NCI-H82 treated with DMSO at 0.1 percent for 48 hours (cell line): ENCODE results near the gene INTS3.
A peak's percentile ranks its signal among the peaks of the same experiment; 100 is the strongest.
"Not testable (repeated sequence)": the region's sequence is repeated elsewhere in the genome, so short reads cannot be mapped to it uniquely, and the experiment has no call there.

ENCODE experiments used
- DNase-seq: peaks from one replicate; lab custom pipeline; 2025; ENCODE audit not compliant: unreplicated experiment; lab: John Stamatoyannopoulos, UW

The INTS3 gene

DNA sequence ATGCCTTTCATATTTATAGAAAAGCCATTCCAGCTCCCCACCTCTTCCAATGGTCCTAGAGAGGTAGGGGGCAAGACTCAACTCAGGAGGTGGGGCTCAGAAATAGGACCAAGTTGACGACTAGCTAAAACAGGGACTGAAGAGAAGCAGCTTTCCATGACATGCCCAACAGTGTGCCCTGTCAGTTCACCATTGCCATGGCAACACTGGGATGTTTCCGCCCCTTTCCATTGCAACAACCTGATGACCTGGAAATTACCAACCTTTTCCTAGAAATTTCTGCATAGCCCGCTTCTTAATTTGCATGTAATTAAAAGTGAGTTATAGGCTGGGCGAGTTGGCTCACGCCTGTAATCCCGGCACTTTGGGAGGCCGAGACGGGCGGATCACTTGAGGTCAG is 22.4 kb upstream of the INTS3 start:
- DNase-seq: no peak

DNA sequence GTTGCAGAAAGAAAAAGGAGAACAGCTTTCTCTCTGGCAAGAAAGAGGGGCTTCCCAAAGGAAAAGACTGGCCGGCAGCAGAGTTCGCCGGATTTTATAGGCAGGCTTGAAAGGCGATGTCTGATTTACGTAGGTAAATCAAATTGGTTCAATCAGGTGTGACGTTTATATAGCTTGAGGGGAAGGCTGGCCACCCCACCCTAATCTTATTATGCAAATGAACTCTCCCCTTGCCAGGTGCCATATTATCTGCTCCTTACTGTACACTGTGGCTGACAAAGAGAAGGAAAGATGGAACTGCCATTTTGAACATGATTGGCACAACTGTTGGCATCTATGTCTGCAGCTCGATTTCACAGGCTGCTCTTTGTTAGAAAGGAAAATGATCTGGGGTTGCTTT is 16.8 kb upstream of the INTS3 start:
- DNase-seq: peak; percentile 68

DNA sequence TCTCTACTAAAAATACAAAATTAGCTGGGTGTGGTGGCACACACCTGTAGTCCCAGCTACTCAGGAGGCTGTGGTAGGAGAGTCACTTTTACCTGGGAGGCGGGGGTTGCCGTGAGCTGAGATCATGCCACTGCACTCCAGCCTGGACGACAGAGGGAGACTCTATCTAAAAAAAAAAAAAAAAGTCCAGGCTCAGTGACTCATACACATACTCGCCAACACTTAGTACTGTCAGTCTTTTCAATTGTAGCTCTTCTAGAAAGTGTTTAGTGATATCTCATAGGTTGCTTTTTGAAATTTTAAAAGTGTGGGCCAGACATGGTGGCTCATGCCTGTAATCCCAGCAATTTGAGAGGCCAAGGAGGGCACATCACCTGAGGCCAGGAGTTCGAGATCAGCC is 11.6 kb upstream of the INTS3 start:
- DNase-seq: not testable (repeated sequence)

DNA sequence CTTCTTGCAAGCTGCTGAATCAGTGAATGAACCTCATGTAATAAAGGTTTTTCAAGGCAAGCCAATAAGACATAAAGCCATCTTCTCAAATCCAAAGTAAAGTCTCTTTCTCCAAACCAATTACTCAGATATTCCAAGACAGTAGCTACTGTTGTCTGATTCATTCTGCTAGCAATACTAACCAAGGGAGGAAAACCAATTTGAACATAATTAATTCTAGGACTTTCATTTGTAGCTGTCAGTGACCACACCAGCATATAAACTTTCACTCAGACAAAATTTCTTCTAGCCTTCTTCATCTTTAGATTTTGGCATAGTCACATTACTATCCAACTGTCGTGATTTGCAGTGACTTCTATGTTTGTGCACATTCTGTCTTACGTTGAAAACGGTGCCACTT is 10.5 kb upstream of the INTS3 start:
- no peak for DNase-seq

DNA sequence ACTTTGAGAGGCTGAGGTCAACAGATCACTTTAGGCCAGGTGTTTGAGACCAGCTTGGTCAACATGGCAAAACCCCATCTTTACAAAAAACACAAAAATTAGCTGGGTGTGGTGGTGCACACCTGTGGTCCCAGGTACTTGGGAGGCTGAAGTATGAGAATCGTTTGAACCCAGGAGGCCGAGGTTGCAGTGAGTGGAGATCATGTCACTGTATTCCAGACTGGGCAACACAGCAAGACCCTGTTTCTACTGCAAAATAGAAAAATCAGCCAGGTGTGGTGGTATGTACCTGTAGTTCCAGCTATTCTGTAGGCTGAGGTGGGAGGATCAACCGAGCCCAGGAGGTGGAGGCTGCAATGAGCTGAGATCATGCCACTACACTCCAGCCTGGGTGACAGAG is 4.2 kb upstream of the INTS3 start:
- no peak for DNase-seq

DNA sequence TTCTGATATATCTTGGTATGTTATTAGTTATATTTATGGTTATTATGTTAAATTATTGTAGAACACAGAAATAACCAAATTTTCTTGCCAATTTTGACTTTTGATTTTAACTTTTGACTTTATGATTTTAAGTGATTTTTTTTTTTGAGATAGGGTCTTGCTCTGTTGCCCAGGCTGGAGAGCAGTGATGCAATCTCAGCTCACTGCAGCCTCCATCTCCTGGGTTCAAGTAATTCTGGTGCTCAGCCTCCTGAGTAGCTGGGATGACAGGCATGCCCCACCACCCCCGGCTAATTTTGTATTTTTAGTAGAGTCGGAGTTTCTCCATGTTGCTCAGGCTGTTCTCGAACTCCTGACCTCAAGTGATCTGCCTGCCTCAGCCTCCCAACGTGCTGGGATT is 3.2 kb upstream of the INTS3 start:
- DNase-seq: not testable (repeated sequence)

DNA sequence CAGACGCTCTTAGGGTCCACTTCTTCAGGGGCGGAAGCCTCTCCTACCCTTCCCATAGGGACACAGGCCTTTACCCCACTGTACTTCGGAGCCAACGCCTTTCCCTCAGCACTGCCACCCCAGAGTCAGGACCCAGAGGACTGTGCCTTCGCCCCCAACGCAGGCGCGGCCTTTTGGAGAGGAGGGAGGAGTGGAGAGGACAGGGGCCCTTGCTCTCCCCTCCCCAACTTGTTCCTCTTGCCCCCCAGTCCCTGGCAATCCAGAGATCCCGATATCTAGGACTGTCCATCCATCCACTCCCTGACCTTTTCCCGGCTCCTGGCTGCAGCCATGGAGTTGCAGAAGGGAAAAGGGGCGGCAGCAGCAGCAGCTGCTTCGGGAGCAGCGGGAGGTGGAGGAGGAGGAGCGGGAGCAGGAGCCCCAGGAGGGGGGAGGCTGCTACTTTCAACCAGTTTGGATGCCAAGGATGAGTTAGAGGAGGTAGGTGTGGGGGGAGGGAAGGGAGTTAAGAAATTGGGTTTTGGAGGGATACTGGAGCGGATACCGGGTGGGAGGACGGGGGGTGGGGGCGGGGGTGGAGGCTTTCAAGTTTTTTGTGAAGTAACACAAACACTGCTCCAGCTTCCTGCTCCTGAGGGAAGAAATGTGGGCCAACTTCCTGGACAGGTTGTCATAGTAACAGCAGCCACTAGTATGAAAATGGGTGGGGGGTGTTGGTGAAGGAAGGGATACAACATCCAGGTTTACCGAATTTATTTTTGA is 636 bp downstream of the INTS3 start:
- no peak for DNase-seq

DNA sequence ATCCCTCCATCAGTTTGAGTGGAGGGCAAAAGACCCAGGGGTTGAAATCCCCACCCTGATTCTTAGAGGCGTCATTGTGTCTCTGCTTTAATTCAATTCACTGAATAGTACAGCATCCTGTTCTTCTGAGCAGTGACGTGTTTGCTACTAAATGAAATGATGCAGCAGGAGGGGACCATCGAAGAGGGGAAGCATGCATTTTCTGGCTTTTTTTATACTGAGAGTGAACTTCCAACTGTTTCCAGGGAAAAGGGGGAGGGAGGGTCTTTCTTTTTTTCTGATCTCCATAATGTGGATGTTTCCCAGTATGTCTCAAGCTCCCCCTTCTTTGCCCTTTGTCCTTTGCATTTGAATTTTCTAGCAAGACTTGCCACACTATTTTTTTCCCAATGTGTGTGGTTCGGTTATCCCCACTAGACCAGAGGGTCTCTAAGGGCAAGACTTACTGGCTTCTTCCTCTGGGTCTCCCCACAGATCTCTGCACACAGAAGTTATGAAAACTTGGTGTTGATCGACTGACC is 2.7 kb downstream of the INTS3 start:
- no peak for DNase-seq

DNA sequence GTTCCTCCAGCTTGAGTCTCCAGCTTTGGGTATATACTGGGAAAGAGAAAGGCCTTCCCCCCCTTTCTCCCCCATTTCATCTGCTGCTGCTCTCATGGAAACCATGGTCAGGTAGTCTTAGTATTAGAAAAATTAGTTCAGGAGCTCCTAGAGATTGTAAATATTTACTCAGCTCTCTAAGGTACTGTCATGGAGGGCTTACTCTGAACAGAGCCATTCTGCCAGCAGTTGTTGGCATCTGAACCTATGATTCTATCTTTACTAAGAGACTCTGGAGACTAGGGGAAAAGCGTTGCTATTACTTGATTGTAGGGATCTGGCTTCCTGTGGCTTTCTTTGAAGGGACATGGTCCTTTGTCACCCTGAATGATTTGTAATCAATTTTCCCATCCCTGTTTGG is 6.1 kb downstream of the INTS3 start:
- DNase-seq: no peak

DNA sequence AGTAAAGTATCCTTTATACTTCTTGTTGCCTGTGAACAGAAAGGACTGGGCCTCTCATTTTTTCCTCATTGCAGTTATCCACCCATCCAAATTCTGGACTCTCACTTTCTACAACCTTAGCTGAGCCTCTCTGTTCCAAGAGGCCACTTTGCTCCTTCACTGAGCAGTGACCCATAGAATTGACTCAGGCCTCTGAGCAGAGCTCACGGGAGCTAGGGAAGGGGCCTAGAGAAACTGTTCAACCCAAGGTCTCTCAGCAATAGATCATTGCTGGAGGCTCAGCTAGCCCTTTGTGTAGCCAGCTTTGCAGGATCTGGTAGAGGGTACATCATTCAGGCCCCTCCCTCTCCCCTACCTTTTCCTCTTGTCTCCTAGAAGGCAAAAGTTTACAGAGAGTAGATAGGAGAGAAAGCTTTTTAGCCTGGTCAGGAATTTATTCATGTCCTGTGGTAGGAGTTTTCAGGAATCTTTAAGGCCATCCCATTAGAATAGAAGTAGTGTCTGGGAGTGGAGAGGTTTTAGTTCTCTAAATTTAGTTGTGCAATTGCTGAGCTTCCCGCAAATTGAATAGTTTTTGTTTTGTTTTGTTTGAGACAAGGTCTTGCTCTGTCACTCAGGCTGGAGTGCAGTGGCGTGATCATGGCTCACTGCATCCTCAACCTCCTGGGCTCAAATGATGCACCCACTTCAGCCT is 6.7 kb downstream of the INTS3 start:
- no peak for DNase-seq

DNA sequence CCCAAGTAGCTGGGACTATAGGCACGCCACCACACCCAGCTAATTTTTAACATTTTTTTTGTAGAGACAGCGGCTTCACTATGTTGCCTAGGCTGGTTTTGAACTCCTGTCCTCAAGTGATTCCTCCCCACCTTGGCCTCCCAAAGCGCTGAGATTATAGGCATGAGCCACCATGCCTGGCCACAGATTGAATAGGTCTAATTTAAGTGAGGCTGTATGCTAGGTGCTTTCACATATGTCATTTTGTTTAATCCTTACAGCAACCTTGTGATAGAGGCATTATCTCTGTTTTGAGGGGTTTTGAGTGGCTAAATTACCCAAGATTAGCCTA is 7.2 kb downstream of the INTS3 start:
- DNase-seq: no peak

DNA sequence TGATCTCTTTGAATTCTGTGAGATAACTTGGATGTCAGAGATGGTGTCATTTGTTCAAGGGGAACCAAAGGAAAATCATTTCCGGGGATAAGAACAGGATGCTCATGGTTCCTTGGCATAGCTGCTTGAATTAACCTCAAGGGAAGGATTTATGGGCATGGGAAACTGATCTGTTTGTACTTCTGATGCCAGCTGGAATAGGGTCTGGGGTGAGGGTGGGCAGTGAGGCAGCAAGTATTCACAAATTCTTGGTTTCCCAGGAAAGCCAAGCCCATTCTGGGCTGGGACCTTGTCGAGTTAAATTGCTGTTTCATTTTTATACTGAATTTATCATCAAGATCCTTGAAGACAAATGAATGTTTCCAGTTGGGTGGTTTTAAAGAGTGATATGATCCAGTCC is 14.1 kb downstream of the INTS3 start:
- DNase-seq: no peak

DNA sequence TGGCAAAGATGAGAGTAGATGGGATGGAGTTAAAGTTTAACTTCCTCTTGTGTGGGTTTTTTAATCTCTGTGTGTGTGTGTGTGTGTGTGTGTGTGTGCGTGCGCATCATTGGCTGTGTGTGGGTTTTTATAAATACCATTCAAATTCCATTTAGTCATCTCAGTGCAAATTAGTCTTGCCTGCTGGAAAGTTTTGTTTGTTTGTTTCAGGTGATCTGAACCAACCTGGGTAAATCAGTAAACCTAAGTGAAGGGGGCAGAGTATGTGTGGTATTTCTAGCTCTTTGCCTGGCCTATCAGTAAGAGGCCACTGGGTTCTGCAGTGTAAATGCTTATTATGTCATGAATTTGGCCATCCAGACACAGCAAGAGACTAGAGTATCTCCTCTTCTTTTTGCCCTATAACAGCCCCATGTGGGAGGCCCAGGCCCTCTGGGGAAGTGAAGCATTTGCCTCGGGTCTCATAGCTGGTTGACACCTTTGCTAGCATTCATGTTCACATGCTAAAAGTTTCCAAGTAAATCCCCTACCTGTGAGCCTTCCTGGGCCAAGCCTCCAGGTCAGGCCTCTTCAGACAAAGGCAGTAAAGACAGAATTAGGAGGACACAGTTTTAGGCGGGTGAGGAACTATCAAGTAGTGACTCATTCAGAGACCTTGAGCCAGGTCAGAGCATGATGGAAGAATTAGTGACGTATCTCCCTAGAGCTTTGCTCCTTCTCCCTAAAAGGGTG is 14.7 kb downstream of the INTS3 start:
- no peak for DNase-seq

DNA sequence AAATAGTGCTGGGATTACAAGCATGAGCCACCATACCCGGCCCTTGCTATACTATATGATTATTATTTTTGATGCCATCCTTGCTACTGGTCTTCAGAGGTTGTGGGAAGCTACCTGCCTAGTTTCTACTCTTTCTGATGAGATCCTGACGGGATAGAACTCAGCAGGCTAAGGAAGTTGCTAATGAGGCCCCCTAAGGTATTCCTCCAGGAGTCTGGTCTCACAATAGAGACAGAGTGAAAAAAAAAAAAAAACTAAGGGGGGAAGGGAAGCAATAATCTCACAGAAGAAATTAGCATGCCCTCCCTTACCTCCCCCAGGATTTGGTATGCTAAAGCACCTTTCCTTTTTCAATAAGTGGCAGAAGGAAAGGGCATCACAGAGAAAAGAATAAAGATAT is 17.6 kb downstream of the INTS3 start:
- DNase-seq: no peak

DNA sequence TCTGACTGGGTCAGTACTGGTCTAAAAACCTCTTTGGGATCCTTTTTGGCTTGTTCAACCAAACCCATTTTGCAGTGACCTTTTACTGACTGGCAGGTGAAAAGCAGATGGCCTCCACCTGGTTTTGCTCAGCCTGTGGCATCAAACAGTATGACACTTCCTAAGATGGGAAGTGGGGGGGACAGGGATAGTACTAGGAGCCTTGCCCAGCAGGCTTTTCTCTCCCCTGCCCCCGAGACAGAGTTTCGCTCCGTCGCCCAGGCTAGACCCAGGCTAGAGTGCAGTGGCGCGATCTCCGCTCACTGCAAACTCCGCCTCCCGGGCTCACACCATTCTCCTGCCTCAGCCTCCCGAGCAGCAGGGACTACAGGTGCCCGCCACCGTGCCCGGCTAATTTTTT is 18.3 kb downstream of the INTS3 start:
- no peak for DNase-seq

DNA sequence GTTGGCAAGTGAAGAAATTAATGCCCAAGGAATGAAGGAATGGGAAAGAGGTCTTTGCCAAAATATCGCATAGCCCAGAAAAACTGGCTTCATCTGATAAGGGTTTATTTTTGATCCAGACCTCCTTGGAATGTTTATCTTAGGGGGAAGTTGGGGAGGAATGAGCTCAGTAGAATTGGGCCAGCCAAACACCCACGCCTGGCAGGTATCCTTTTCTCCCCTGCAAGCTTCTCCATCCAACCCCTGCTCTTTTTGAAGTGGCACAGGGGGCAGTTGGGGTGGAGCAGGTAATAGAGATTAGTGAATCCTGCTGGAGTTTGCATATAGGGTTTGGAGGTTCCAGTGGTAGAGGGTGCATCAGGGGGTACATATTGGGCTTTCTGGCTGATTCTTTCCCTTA is 21.1 kb downstream of the INTS3 start:
- no peak for DNase-seq

DNA sequence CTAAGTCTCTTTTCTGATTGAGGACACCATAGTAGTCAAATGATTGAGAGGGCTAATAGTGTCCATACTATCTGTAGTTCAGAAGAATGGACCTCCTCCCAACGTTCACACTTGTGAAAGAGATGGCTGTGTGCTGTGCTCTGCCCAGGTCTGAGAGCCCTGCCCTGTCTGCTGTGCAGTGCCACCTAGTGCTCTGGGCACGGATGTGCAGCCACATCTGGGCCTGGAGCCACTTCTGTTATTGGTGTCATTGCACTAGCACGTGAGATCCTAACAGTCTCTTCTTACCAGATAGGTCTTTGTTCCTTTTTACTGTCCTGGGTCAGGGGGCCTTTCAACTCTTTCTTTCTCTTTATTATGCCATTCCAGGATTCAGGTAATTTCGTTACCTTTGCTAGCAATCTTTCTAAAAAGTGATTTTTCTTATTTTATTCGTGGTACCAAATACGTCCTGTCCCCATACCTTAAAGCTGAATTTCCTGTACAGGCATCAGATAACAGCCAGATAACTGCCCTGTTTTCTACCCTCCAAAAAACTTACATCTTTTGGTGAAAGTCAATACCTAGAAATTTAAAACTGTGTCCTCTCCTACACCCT is 21.7 kb downstream of the INTS3 start:
- DNase-seq: peak; percentile 48

DNA sequence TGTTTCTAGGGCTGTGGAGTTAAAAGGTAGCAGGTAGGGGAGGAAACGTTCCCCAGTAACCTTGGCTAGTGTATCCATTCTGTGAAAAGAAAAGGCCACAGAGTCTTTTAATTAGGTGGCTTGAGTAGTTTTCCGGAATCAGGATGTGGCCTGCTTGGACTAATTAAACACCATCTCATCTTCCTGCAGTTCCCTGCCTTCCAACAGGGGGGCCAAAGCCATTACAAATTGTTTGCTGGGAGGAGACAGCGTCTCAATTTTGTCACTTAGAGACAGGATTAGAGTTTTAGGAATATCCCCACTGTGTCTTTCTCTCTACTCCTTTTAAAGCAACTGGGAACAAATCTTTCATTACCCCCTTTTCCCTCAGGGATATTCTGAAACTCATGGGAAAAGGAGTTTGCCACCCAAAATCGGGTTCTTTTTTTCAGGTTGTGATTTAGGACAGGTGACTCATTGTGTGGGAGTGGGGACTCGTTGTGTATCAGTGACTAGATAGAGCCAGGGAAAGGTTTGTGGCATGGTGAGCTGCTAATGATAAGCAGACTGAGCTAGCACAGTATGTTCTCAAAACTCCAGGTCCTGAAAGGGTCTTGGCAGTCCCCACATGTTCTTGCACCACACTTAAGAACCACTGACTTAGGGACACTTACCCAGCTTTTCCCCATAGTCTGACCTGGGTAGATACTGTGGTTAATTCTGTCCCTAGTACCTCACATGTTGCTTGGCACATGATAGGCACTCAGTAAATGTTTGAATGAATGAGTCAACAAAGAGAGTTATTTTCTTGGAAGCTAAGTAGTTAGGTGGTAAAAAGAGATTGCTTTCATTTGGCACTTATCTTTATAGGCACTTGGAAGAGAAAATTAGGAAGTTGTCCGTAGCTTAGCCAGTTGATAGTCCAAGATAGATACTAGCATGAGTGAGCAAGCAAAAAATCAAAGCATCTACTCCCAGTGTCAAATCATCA is 22.5 kb downstream of the INTS3 start:
- DNase-seq: no peak

DNA sequence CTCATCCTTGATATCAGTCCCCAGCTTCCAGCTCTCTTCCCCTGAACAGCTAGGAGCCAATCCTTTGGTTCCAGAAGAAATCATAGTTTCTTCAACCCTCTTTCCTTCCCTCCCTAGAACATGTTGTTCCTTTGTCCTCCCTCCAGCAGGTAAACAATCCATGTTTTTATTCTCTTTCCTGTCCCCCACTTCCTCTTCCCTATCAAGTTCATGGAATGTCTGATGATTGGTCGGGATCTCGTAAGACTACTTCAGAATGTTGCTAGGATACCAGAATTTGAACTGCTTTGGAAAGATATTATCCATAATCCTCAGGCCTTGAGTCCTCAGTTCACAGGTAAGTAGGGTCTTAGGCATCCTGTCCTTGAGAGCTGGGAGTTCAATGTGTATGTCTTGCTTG is 24.2 kb downstream of the INTS3 start:
- no peak for DNase-seq

DNA sequence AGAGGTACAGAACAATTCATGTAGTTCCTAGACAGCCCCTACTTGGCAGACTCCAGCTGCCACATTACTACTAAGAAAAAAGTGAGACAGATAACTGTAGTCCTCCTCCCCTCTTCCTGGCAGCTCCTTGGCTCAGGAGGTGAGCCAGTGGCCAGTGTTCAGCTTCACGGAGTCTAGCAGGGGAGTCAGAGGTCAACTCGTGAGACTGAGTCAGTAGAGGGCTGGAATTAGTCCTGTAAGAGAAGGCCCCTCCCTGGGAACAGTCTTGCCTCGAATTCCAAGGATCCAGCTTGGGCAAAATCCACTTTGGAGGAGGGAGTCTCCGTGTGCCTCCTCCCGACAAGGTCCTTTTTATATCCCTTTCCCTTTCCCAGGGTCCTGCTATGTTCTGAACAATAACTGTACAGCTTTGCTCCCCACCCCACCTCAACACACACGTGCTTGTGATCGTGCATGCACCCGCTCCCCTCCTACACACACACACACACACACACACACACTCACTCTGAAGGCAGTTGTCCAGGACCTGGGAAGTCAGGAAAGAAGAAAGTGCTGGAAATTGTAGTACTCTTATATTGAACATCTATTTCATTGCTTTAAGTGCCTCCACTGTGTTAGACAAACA is 24.8 kb downstream of the INTS3 start:
- DNase-seq: no peak
